Measurements from ENCODE around the gene SPTSSB. TPM values are rescaled to one million over a fixed set of nuclear protein-coding genes. Genes with fewer than 3 reads are reported as not detected.

The SPTSSB gene
- total and polyA plus RNA-seq, 4 donors, result 0.16 to 0.39 (median 0.18) TPM; not detected in 1

- intact Hi-C loops (cut with DNase I), result no loop called here
These were observed 34.0 kb downstream of the SPTSSB start for GRCh38 chr3:161337311-161337710.

GRCh38 chr3:161336661-161337060, 34.7 kb downstream of the SPTSSB start:
- Histone ChIP-seq H3K4me1 (ENCODE audit: control insufficient read depth in 1 of 2, insufficient read depth in 2 of 2, low read length in 2 of 2) (no peaks in the 10 kb centered on the region), H3K4me3 (ENCODE audit: low read length in 2 of 2) (no peak overlapping the region), H3K27ac (ENCODE audit: low read depth in 1 of 2, low read length in 2 of 2) (no peak overlapping the region), H3K9me3 (ENCODE audit: control insufficient read depth, low read length) (no peaks in the 10 kb centered on the region), H3K36me3 (ENCODE audit: control insufficient read depth in 1 of 2, insufficient read depth in 2 of 2, low read length in 1 of 2) (no peaks in the 10 kb centered on the region), H3K27me3 (ENCODE audit: control insufficient read depth in 1 of 2, insufficient read depth in 2 of 2, low read length in 1 of 2) (no peaks in the 10 kb centered on the region)
- intact Hi-C loops (cut with DNase I), result no loop called here
- DNase-seq, result no peak
- no peak for ATAC-seq (ENCODE audit: low FRiP score)
- WGBS, 2 donors, result 84 to 90% methylated on average over 2 of the region's 2 CpGs

More at GRCh38 chr3:161337311-161337710, 34.0 kb downstream of the SPTSSB start:
- Histone ChIP-seq H3K36me3 (ENCODE audit: control insufficient read depth in 1 of 2, insufficient read depth in 2 of 2, low read length in 1 of 2) (no peaks in the 10 kb centered on the region), H3K27me3 (ENCODE audit: control insufficient read depth in 1 of 2, insufficient read depth in 2 of 2, low read length in 1 of 2) (no peaks in the 10 kb centered on the region), H3K4me1 (ENCODE audit: control insufficient read depth in 1 of 2, insufficient read depth in 2 of 2, low read length in 2 of 2) (no peaks in the 10 kb centered on the region), H3K9me3 (ENCODE audit: control insufficient read depth, low read length) (no peaks in the 10 kb centered on the region), H3K4me3 (ENCODE audit: low read length in 2 of 2) (no peak overlapping the region), H3K27ac (ENCODE audit: low read depth in 1 of 2, low read length in 2 of 2) (no peak overlapping the region)
- no peak for ATAC-seq (ENCODE audit: low FRiP score)
- no peak for DNase-seq

- intact Hi-C loops (cut with DNase I), result no loop called here
- Histone ChIP-seq H3K4me3 (ENCODE audit: low read length in 2 of 2) (no peak overlapping the region), H3K4me1 (ENCODE audit: control insufficient read depth in 1 of 2, insufficient read depth in 2 of 2, low read length in 2 of 2) (no peaks in the 10 kb centered on the region), H3K27me3 (ENCODE audit: control insufficient read depth in 1 of 2, insufficient read depth in 2 of 2, low read length in 1 of 2) (no peaks in the 10 kb centered on the region), H3K27ac (ENCODE audit: low read depth in 1 of 2, low read length in 2 of 2) (no peak overlapping the region), H3K36me3 (ENCODE audit: control insufficient read depth in 1 of 2, insufficient read depth in 2 of 2, low read length in 1 of 2) (no peaks in the 10 kb centered on the region), H3K9me3 (ENCODE audit: control insufficient read depth, low read length) (no peaks in the 10 kb centered on the region)
- ATAC-seq (ENCODE audit: low FRiP score) (no peak), DNase-seq (no peak)
- 67 to 70% methylated on average over 2 of the region's 2 CpGs for WGBS, 2 donors
These were observed 37.6 kb downstream of the SPTSSB start for GRCh38 chr3:161333696-161334095.

GRCh38 chr3:161332792-161333191, 38.5 kb downstream of the SPTSSB start:
- H3K27ac ChIP-seq (ENCODE audit: low read depth in 1 of 2, low read length in 2 of 2), result no peak overlapping the region
- 41 to 53% methylated on average over 1 of the region's 1 CpG for WGBS, 2 donors
- no peak for ATAC-seq (ENCODE audit: low FRiP score)
- no peaks in the 10 kb centered on the region for H3K4me1 ChIP-seq (ENCODE audit: control insufficient read depth in 1 of 2, insufficient read depth in 2 of 2, low read length in 2 of 2)
- no peak overlapping the region for H3K4me3 ChIP-seq (ENCODE audit: low read length in 2 of 2)
- no peaks in the 10 kb centered on the region for H3K27me3 ChIP-seq (ENCODE audit: control insufficient read depth in 1 of 2, insufficient read depth in 2 of 2, low read length in 1 of 2)
- no peak for DNase-seq
- H3K36me3 ChIP-seq (ENCODE audit: control insufficient read depth in 1 of 2, insufficient read depth in 2 of 2, low read length in 1 of 2), result no peaks in the 10 kb centered on the region
- peaks cover 1% of the 10 kb centered on the region for H3K9me3 ChIP-seq (ENCODE audit: control insufficient read depth, low read length)
- intact Hi-C loops (cut with DNase I), result no loop called here

GRCh38 chr3:161325059-161325458, 46.3 kb downstream of the SPTSSB start:
- 93 to 98% methylated on average over 2 of the region's 2 CpGs for WGBS, 2 donors
- intact Hi-C loops (cut with DNase I), result no loop called here
- Histone ChIP-seq H3K27ac (ENCODE audit: low read depth in 1 of 2, low read length in 2 of 2) (no peak overlapping the region), H3K9me3 (ENCODE audit: control insufficient read depth, low read length) (peaks cover 3% of the 10 kb centered on the region), H3K4me1 (ENCODE audit: control insufficient read depth in 1 of 2, insufficient read depth in 2 of 2, low read length in 2 of 2) (no peaks in the 10 kb centered on the region), H3K4me3 (ENCODE audit: low read length in 2 of 2) (no peak overlapping the region), H3K27me3 (ENCODE audit: control insufficient read depth in 1 of 2, insufficient read depth in 2 of 2, low read length in 1 of 2) (no peaks in the 10 kb centered on the region), H3K36me3 (ENCODE audit: control insufficient read depth in 1 of 2, insufficient read depth in 2 of 2, low read length in 1 of 2) (no peaks in the 10 kb centered on the region)
- ATAC-seq (ENCODE audit: low FRiP score), result no peak
- DNase-seq, result no peak

- Histone ChIP-seq H3K4me3 (ENCODE audit: low read length in 2 of 2) (no peak overlapping the region), H3K27me3 (ENCODE audit: control insufficient read depth in 1 of 2, insufficient read depth in 2 of 2, low read length in 1 of 2) (no peaks in the 10 kb centered on the region), H3K9me3 (ENCODE audit: control insufficient read depth, low read length) (peaks cover 3% of the 10 kb centered on the region), H3K4me1 (ENCODE audit: control insufficient read depth in 1 of 2, insufficient read depth in 2 of 2, low read length in 2 of 2) (no peaks in the 10 kb centered on the region), H3K36me3 (ENCODE audit: control insufficient read depth in 1 of 2, insufficient read depth in 2 of 2, low read length in 1 of 2) (no peaks in the 10 kb centered on the region), H3K27ac (ENCODE audit: low read depth in 1 of 2, low read length in 2 of 2) (no peak overlapping the region)
- intact Hi-C loops (cut with DNase I), result no loop called here
- DNase-seq (no peak), ATAC-seq (ENCODE audit: low FRiP score) (no peak)
These were observed 47.2 kb downstream of the SPTSSB start for GRCh38 chr3:161323926-161324621.

GRCh38 chr3:161322781-161323568, 48.3 kb downstream of the SPTSSB start:
- H3K4me1 ChIP-seq (ENCODE audit: control insufficient read depth in 1 of 2, insufficient read depth in 2 of 2, low read length in 2 of 2), result no peaks in the 10 kb centered on the region
- peaks cover 2% of the 10 kb centered on the region for H3K9me3 ChIP-seq (ENCODE audit: control insufficient read depth, low read length)
- H3K27ac ChIP-seq (ENCODE audit: low read depth in 1 of 2, low read length in 2 of 2), result no peak overlapping the region
- 81 to 83% methylated on average over 2 of the region's 2 CpGs for WGBS, 2 donors
- H3K4me3 ChIP-seq (ENCODE audit: low read length in 2 of 2), result no peak overlapping the region
- H3K27me3 ChIP-seq (ENCODE audit: control insufficient read depth in 1 of 2, insufficient read depth in 2 of 2, low read length in 1 of 2), result no peaks in the 10 kb centered on the region
- no peak for DNase-seq
- no peak for ATAC-seq (ENCODE audit: low FRiP score)
- intact Hi-C loops (cut with DNase I), result no loop called here
- no peaks in the 10 kb centered on the region for H3K36me3 ChIP-seq (ENCODE audit: control insufficient read depth in 1 of 2, insufficient read depth in 2 of 2, low read length in 1 of 2)

GRCh38 chr3:161320837-161321236, 50.5 kb downstream of the SPTSSB start:
- no peak for ATAC-seq (ENCODE audit: low FRiP score)
- Histone ChIP-seq H3K4me1 (ENCODE audit: control insufficient read depth in 1 of 2, insufficient read depth in 2 of 2, low read length in 2 of 2) (no peaks in the 10 kb centered on the region), H3K27ac (ENCODE audit: low read depth in 1 of 2, low read length in 2 of 2) (no peak overlapping the region), H3K9me3 (ENCODE audit: control insufficient read depth, low read length) (peaks cover 3% of the 10 kb centered on the region), H3K27me3 (ENCODE audit: control insufficient read depth in 1 of 2, insufficient read depth in 2 of 2, low read length in 1 of 2) (no peaks in the 10 kb centered on the region), H3K36me3 (ENCODE audit: control insufficient read depth in 1 of 2, insufficient read depth in 2 of 2, low read length in 1 of 2) (no peaks in the 10 kb centered on the region), H3K4me3 (ENCODE audit: low read length in 2 of 2) (no peak overlapping the region)
- WGBS, 2 donors, result 66 to 67% methylated on average over 1 of the region's 1 CpG
- intact Hi-C loops (cut with DNase I), result no loop called here
- no peak for DNase-seq

DNA sequence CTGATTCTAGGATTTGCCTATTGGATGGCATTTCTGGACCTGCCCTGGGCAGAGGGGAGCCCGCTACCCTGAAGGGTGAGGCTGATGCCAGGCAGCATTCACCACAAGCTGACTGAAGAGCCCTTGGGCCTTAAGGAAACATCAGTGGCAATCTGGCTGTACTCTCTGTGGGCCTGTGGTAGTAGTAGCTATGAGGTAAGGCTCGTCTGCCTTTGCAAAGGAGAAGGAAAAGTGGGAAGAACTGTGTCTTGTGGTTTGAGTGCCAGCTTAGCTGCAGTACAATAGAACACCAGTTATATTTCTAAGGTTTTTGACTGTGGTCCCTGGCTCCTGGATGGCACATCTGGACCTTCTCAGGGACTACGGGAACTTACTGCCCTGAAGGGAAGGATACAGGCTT, 51.5 kb downstream of the SPTSSB start:
- no peaks in the 10 kb centered on the region for H3K4me1 ChIP-seq (ENCODE audit: control insufficient read depth in 1 of 2, insufficient read depth in 2 of 2, low read length in 2 of 2)
- DNase-seq (no peak), ATAC-seq (ENCODE audit: low FRiP score) (no peak)
- H3K27me3 ChIP-seq (ENCODE audit: control insufficient read depth in 1 of 2, insufficient read depth in 2 of 2, low read length in 1 of 2), result no peaks in the 10 kb centered on the region
- no peaks in the 10 kb centered on the region for H3K36me3 ChIP-seq (ENCODE audit: control insufficient read depth in 1 of 2, insufficient read depth in 2 of 2, low read length in 1 of 2)
- peaks cover 2% of the 10 kb centered on the region for H3K9me3 ChIP-seq (ENCODE audit: control insufficient read depth, low read length)
- intact Hi-C loops (cut with DNase I), result no loop called here
- WGBS, 2 donors, result 85 to 90% methylated on average over 3 of the region's 3 CpGs
- H3K4me3 ChIP-seq (ENCODE audit: low read length in 2 of 2), result no peak overlapping the region
- H3K27ac ChIP-seq (ENCODE audit: low read depth in 1 of 2, low read length in 2 of 2), result no peak overlapping the region
